ENCODE measurements around the gene IDUA. TPM values are rescaled to one million over a fixed set of nuclear protein-coding genes. Genes with fewer than 3 reads are reported as not detected.

The IDUA gene
- total RNA-seq, 1 donor from 2014 or later, result 19.6 TPM

DNA sequence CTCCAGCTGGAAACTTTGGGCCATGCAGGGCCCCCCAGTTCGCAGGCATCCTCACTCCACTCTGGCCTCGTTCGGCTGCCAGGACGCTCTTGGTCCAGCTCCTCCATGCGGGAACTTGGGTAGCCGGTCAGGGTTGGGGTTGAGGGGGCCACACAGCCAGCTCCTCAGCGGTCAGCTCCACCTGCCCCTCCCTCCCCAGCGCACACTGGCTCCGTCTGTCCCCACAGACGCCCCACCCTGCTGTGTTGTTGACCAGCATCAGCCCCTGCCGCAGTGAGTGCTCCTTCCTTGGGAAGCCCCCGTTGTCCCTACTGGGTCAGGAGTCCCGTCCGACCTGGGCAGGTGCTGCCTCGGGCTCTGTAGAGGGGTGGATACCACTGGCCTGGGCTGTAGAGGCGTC lies 30.4 kb downstream of the IDUA start:
- DNase-seq, result no peak

DNA sequence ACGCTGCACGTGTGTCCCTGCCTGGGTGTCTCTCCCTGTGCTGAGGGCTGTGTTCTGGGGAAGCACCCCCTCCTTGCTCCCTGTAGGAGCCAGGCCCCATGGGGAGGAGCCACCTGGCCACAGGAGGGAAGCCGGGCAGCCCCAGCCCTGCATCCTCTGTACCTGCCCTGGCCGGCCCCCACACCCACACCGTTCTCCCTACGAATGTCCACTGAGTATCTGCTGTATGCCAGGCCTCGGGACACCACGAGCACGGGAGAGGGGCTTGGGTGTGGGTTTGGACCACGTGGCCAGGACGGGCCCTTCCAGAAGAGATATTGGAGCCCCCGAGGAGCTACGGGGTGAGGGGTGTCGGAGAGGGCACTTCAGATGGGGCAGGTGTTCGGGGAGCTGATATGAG lies 30.9 kb downstream of the IDUA start:
- DNase-seq, result no peak

DNA sequence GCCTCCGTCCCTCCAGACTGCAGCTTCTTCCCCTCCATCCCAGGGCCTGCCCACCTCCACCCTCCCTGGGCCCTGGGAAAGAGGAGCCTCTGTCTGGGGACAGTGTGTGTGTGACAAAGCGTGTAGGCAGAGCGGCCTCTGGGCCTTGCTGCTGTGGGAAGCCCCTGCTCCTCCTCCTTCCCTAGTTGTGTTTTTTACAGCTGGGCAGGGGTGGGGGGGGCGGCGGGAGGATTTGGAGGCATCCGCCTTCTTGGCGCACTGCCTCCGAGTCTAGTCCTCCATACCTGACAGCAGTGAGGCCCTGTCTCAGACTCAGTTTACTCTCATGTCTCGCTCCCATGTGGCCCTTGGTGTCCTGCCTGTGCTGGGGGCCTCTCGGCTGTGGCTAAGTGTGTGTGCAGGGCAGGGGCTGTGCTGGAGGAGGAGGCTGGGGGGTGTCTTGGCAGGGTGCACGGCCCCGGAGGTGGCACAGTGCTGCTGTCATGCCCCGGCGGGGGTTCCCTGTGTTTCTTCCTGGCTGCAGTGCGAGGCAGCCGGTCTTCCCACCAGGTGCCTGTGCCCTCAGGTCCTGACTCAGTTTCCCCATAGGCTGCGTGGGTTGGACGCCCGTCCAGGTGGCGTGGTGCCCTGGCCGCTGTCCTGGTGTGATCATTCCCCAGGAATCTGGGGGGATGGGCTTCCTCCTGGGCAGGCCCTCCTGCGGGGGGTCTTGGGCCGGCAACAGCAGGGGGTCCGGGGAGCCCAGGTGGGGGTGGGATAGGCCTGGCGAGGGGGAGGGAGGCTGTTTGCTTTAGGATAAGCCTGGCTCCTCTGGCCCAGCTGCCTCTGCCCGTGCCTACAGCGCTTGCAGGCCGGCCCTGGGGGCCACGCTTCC lies 31.5 kb downstream of the IDUA start:
- DNase-seq, result no peak

DNA sequence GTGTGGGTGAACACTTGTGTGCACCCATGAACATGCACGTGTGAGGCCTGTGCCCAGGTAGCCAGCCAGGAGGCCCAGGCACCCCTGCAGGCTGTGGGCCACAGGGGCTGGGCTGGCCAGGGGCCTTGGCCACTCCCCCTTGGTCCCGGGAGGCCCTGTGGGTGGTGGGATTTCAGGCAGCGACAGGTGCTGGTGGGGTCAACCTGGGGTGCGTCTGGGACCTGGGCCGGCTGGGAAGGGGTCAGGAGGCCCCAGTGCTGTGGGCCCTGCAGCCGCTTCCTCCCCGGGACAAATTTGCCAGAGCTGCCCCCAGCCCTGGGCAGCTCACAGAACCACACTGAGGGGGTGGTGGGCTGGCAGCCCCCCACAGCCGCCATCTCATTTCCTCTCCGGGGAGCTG lies 32.5 kb downstream of the IDUA start:
- DNase-seq, result no peak

DNA sequence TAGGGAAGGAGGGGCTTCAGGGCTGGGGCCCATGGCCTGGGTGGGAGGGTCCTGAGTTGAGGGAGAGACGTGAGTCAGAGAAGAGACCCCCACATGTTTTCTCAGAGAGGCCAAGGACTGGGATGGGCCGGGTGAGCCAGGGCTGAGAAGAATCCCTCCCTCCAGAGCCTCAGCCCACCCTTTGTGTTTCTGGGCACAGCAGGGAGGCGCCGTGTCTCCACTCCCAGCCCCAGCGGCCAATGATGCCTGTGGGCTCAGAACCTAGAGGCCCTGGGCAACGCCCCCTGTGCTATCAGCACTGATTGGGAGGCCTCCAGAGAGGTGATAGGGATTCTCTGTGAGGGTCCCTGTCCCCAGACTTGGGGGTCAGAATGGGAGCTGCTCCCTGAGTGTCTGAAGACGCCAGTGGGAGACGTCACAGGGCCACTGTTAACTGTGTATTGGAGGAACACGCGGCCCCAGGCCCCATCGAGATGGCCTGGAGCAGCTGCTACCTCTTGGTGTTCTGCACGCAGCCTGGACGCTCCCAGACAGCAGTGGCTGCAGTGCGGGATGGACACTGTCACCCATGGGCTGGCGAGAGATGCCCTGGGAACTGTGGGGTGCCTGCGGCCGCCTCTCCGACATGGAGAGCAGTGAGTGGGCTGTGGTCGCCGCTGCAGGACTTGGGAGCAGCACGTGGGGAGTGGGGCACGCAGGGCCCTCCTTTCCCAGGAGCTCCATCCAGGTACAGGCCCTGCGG lies 33.1 kb downstream of the IDUA start:
- no peak for DNase-seq

DNA sequence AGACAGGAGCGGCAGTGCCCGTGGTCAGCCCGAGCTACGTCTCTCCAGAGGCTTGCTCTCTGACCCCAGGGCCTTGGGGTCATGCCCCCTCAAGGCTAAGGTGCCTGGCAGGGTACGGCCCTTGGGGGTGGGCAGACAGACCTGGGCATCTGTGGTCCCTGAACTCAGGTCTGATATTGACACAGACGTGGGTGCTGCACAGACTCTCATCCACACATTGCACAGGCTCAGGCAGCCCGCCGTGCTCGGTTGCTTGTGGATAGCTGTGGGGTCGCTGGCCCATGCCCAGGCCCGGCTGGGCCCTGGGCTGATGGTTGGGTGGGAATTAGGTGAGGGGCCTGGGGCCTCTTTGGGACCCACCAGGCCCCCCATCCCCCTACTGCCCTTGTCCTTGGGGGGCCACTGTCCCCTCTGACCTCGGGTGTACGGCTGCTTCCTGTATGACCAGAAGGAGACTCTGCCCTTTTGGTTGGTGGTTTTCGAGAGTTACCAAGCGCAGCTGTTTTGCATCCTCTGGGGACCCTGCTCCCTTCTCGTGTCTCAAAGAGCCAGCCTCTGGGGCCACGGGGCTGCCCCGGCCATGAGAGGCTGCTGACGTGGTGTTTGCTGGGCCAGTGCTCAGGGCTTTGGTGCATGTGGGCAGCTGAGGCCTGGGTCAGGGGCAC lies 34.7 kb downstream of the IDUA start:
- DNase-seq, result no peak

DNA sequence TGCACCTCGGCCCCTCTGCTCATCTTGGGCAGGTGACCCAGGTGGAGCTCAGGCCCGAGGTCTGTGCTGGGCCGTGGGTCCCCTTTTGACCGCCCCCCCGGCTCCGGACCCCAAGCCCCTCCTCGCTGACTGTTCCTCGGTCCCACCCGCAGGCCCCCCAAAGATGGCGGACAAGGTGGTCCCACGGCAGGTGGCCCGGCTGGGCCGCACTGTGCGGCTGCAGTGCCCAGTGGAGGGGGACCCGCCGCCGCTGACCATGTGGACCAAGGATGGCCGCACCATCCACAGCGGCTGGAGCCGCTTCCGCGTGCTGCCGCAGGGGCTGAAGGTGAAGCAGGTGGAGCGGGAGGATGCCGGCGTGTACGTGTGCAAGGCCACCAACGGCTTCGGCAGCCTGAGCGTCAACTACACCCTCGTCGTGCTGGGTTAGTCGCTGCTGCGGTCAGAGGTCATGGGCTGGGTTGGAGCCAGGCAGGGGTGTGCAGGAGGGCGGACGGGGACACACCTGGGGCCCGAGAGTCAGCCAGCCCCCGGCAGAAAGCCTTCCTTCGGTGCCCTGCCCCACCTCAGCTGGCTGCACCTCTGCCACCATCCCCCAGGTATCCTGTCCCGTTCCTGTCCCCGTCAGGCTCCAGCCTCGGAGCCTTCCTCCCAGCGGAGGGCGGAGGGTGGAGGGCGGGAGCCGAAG lies 35.4 kb downstream of the IDUA start:
- DNase-seq, result no peak

DNA sequence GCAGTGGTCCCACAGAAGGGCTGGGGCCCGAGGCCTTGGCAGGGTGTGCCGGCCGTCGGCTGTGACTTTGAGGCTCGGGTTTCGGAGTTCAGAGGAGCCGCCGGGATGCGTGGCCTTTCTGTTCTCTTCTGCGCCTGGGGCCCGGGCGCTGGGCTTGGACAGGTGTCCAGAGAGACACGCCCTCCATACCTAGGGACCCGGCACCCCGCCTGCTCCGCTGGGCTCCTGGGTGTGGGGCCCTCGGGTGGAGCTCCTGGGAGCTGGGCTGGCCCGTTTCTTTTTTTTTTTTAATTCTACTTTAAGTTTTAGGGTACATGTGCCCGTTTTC lies 35.9 kb downstream of the IDUA start:
- DNase-seq, result no peak

DNA sequence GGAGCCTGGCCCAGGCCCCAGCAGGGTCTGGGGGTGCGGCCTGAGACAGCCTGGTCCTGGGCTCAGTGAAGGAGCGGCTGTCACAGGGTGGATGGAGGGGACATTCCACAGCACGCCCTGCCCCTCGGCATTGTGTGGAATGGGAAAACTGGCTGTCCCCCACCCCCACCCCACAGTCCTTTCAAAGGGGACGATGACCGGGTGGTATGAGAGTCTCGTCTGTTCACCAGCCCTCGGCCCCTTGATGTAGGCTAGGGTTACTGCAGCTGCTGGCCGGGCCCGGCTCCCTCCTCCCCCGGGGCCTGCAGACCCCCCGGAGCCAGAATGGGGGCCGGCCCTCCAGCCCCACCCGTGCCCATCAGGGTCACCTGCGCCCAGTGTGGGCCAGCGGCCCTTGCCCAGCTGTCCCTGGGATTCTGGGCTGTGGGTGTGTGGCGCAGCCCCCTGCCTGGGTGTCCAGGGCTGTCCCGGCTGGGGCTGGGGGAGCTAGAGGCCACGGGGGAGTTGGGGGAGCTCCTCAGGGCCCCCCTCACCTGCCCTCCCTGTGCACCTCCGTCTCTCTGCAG lies 36.3 kb downstream of the IDUA start:
- no peak for DNase-seq

DNA sequence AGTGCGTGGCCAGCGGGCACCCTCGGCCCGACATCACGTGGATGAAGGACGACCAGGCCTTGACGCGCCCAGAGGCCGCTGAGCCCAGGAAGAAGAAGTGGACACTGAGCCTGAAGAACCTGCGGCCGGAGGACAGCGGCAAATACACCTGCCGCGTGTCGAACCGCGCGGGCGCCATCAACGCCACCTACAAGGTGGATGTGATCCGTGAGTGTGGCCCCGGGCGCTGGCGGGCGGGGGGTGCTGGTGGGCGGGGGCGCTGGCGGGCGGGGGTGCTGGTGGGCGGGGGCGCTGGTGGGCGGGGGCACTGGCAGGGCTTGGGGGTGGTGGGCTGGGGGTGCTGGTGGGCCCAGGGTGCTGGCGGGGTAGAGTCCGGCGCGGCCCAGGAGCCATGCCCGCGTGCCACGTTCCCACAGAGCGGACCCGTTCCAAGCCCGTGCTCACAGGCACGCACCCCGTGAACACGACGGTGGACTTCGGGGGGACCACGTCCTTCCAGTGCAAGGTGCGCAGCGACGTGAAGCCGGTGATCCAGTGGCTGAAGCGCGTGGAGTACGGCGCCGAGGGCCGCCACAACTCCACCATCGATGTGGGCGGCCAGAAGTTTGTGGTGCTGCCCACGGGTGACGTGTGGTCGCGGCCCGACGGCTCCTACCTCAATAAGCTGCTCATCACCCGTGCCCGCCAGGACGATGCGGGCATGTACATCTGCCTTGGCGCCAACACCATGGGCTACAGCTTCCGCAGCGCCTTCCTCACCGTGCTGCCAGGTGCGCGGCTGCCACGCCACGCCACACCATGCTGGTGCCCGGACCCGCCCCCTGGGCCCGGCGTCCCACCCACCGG lies 37.3 kb downstream of the IDUA start:
- DNase-seq, result no peak

DNA sequence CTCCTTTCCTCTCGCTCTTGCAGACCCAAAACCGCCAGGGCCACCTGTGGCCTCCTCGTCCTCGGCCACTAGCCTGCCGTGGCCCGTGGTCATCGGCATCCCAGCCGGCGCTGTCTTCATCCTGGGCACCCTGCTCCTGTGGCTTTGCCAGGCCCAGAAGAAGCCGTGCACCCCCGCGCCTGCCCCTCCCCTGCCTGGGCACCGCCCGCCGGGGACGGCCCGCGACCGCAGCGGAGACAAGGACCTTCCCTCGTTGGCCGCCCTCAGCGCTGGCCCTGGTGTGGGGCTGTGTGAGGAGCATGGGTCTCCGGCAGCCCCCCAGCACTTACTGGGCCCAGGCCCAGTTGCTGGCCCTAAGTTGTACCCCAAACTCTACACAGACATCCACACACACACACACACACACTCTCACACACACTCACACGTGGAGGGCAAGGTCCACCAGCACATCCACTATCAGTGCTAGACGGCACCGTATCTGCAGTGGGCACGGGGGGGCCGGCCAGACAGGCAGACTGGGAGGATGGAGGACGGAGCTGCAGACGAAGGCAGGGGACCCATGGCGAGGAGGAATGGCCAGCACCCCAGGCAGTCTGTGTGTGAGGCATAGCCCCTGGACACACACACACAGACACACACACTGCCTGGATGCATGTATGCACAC lies 38.2 kb downstream of the IDUA start:
- no peak for DNase-seq

DNA sequence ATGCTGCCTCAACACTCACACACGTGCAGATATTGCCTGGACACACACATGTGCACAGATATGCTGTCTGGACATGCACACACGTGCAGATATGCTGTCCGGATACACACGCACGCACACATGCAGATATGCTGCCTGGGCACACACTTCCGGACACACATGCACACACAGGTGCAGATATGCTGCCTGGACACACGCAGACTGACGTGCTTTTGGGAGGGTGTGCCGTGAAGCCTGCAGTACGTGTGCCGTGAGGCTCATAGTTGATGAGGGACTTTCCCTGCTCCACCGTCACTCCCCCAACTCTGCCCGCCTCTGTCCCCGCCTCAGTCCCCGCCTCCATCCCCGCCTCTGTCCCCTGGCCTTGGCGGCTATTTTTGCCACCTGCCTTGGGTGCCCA lies 39.3 kb downstream of the IDUA start:
- peak; percentile 34 for DNase-seq

DNA sequence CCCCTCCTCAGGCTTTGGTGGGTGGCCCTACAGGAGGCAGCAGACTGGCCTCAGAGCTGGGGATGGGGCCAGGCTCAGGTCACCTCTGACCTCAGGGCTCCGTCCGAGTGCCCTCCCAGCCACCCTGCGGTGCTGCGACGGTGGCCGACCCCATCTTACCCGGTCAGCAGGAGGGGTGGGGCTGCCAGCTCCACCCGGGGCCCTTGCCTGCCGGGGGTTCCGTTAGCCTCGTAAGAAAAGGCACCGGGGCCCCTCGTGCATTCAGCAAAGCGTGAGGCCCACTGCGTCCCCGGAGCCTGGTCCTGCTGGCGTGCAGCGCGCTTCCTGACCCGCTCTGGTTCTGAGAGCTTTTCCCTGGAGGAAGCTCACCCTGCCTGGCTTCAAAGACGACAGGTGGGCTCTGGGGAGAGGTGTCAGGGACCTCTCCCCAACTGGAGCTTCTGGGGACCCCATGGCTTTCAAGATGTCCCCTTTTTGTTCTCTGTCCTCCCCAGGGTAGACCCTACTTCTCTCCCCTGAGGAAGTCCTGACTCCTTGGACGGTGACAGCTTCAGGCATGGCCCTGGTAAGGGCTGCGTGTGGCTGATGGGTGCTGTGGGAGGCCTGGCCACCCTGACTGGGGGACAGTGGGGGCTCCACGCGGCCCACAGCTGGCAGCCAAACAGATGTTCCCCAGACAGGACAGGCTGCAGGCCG lies 40.5 kb downstream of the IDUA start:
- no peak for DNase-seq

DNA sequence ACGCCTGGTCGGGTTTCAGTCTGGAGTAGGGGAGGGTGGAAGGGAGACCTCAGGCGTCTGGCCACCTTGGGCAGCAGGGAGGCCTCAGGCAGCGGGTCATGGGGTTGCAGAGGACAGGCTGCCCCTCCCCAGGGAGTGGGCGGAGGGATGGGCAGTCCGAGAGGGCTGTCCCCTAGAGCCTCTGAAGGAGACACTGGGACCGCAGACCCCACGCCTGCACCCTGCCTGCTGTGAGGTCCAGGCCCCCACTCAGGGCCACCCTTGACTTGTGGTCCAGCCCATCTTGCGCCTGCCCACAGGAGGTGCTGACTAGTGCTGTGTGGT lies 41.0 kb downstream of the IDUA start:
- DNase-seq, result no peak

DNA sequence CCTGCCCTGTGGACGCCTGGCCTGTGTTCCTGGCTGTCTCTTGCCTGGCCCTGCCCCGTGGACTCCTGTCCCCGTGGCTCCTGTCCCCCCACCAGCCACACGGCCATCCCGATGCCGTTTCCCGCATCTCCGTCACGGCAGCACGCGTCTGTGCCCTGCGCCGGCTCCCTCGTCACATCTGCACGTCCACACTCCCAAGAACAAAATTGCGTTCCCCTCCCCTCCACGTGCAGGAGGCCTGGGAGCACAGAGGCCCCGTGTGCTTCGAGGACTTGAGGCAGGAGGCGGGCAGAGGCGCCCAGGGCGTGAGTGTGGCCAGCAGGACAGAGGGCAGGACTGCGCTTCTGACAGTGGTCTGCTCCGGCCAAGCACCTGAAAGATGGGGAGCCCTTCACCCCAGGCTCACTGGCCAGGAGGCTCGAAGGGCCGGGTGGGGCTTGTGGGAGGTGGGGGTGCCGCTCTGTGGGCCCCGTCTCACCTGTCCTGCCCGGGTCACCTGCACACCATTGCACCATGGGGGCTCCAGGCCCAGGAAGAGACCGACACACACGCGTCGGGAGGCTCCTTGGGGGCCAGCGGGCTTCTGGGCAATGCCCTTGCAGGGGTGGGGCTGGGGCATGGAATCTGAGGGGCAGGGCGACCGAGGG lies 41.9 kb downstream of the IDUA start:
- no peak for DNase-seq

DNA sequence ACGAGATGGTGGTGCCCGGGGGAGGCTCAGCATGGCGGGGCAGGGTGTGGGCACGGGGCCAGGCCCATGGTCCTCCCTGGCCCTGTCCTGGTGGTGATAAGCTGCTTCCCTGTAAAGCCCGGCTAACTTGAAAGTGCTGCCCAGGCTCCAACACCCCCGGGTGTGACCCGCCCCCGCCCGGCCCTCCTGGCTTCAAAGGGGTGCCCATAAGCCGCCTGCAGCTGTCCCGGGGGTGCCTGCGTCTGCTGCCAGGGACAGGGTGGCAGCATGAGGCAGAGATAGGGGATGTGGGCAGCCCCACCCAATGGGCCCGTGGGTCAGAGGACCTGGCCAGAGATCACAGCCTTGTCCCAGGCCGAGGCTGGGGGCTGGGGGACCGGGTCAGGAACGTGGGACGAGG lies 42.7 kb downstream of the IDUA start:
- DNase-seq, result no peak

DNA sequence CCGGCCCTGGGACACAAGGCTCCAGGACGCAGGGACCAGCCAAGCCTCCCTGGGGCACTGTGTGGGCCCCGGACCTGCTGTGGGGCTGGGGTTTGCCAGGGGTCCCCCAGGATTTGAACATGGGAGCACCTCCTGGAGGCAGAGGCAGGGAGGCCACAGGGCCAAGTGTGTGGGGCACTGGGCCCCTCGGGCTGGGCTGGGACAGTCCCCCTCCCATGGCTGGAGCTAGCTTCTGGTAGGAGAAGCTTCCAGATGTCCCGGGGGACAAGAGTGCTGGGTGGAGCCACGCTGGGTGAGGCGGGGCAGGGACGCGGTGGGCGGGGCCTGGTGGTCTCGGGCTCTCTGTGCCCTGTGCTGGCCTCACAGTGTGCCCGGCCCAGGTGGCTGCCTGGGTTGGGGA lies 43.2 kb downstream of the IDUA start:
- no peak for DNase-seq

DNA sequence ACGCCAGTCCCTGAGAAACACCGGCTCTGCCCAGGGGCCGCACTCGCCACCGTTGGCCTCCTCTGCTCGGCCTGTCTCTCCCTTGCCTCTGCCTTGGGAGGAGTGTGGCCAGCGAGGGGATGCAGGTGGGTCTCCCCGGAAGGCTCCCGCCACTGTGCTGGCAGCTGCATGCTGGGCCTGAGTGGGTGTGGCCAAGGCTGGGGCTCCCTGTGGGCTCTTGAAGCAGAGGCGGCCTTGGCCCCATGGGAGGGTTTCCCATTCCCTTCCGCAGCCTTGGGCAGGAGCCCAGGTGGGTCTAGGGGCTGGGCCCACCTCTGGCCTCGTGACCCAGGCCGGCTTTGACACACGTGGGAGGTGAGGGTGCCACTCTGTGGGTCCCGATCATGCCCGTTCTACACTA lies 43.7 kb downstream of the IDUA start:
- DNase-seq, result no peak

DNA sequence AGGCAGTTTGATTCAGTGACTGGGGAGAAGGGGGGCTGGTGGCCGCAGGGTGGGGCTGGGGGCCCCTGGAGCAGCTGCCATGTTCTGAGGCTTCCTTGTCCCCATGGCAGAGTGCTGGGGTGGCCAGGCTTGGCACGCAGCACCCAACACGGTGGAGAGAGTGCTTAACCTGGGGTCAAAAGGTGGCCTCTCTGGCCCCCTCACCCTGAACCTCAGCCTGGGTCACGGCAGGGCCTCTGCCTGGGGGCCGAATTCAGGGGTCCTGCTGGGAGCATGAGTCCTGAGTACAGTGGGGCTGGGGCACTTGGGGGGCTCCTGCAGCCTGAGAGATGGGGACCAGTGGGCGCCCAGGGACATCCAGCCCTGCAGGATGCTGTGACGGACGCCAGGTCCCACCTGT lies 44.5 kb downstream of the IDUA start:
- no peak for DNase-seq
